ENCODE data around the gene PRKCD. TPM values are rescaled to one million over a fixed set of nuclear protein-coding genes. Genes with fewer than 3 reads are reported as not detected.

The PRKCD gene
- total RNA-seq, 1 donor from 2014 or later = 16.9 TPM

- intact Hi-C loops (cut with DNase I) = loop anchor here (1.0 to 5.0 kb wide), 3 partner anchors 62 to 213 kb away; partner anchors contain the start of gene DCP1A
- DNase-seq (ENCODE audit: missing footprints) = peak; percentile 90
Measured at GRCh38 chr3:53134631-53135232, 26.3 kb upstream of the PRKCD start.

GRCh38 chr3:53137221-53137620 is 23.8 kb upstream of the PRKCD start:
- DNase-seq (ENCODE audit: missing footprints) (no peak), ATAC-seq (no peak)
- intact Hi-C loops (cut with DNase I) = no loop called here

More at GRCh38 chr3:53134631-53135232, 26.3 kb upstream of the PRKCD start:
- ATAC-seq = peak; percentile 72

GRCh38 chr3:53137835-53138446 is 23.1 kb upstream of the PRKCD start:
- ATAC-seq (no peak), DNase-seq (ENCODE audit: missing footprints) (no peak)
- intact Hi-C loops (cut with DNase I) = no loop called here

GRCh38 chr3:53139906-53140846 is 20.8 kb upstream of the PRKCD start:
- ATAC-seq = peak; percentile 6
- DNase-seq (ENCODE audit: missing footprints) = no peak
- intact Hi-C loops (cut with DNase I) = no loop called here

- ATAC-seq = peak; percentile 15
- intact Hi-C loops (cut with DNase I) = no loop called here
- no peak for DNase-seq (ENCODE audit: missing footprints)
Measured at GRCh38 chr3:53140847-53141845, 19.9 kb upstream of the PRKCD start.

- peak; percentile 44 for ATAC-seq
- intact Hi-C loops (cut with DNase I) = no loop called here
Measured at GRCh38 chr3:53142986-53143385, 18.0 kb upstream of the PRKCD start.

GRCh38 chr3:53144446-53144845 is 16.6 kb upstream of the PRKCD start:
- ATAC-seq = no peak
- intact Hi-C loops (cut with DNase I) = no loop called here

More at GRCh38 chr3:53142986-53143385, 18.0 kb upstream of the PRKCD start:
- no peak for DNase-seq (ENCODE audit: missing footprints)

GRCh38 chr3:53144862-53145712 is 15.9 kb upstream of the PRKCD start:
- no peak for ATAC-seq

More at GRCh38 chr3:53144446-53144845, 16.6 kb upstream of the PRKCD start:
- no peak for DNase-seq (ENCODE audit: missing footprints)

GRCh38 chr3:53145713-53146080 is 15.3 kb upstream of the PRKCD start:
- intact Hi-C loops (cut with DNase I) = no loop called here
- no peak for DNase-seq (ENCODE audit: missing footprints)
- no peak for ATAC-seq

More at GRCh38 chr3:53144862-53145712, 15.9 kb upstream of the PRKCD start:
- intact Hi-C loops (cut with DNase I) = no loop called here
- no peak for DNase-seq (ENCODE audit: missing footprints)

- ATAC-seq (no peak), DNase-seq (ENCODE audit: missing footprints) (no peak)
- intact Hi-C loops (cut with DNase I) = no loop called here
Measured at GRCh38 chr3:53146319-53146891, 14.6 kb upstream of the PRKCD start.

- DNase-seq (ENCODE audit: missing footprints) (no peak), ATAC-seq (no peak)
- intact Hi-C loops (cut with DNase I) = no loop called here
Measured at GRCh38 chr3:53147151-53147902, 13.7 kb upstream of the PRKCD start.

GRCh38 chr3:53147903-53148400 is 13.1 kb upstream of the PRKCD start:
- no peak for DNase-seq (ENCODE audit: missing footprints)

GRCh38 chr3:53149006-53149690 is 11.9 kb upstream of the PRKCD start:
- DNase-seq (ENCODE audit: missing footprints) (no peak), ATAC-seq (no peak)
- intact Hi-C loops (cut with DNase I) = no loop called here

More at GRCh38 chr3:53147903-53148400, 13.1 kb upstream of the PRKCD start:
- intact Hi-C loops (cut with DNase I) = no loop called here
- ATAC-seq = no peak

- intact Hi-C loops (cut with DNase I) = no loop called here
- no peak for ATAC-seq
Measured at GRCh38 chr3:53149699-53150098, 11.3 kb upstream of the PRKCD start.

GRCh38 chr3:53150247-53151085 is 10.5 kb upstream of the PRKCD start:
- no peak for ATAC-seq
- intact Hi-C loops (cut with DNase I) = no loop called here
- DNase-seq (ENCODE audit: missing footprints) = no peak

More at GRCh38 chr3:53149699-53150098, 11.3 kb upstream of the PRKCD start:
- DNase-seq (ENCODE audit: missing footprints) = no peak
